Stimulated activated CD4-positive, alpha-beta T cell treated with anti-CD3 and anti-CD28 coated beads, Interleukin-12 subunit alpha, Interleukin-12 subunit beta, amount 100 ng/mL, for 4 hours (primary cell): ENCODE measurements around the gene MTG1.
"Not testable (repeated sequence)": the region's sequence is repeated elsewhere in the genome, so short reads cannot be mapped to it uniquely, and the experiment has no call there.

Source experiments
- DNase-seq: peaks from one replicate; pipeline ENCODE4 v3.0.0-alpha.2; 2020

The MTG1 gene

GRCh38 chr10:133359554-133359971, 34.4 kb upstream of the MTG1 start:
- DNase-seq = no peak

GRCh38 chr10:133359972-133360610, 33.9 kb upstream of the MTG1 start:
- no peak for DNase-seq

- DNase-seq = no peak
Observed at GRCh38 chr10:133361227-133361626, 32.7 kb upstream of the MTG1 start.

GRCh38 chr10:133361773-133362441, 32.0 kb upstream of the MTG1 start:
- no peak for DNase-seq

GRCh38 chr10:133362846-133363245, 31.1 kb upstream of the MTG1 start:
- no peak for DNase-seq

- no peak for DNase-seq
Observed at GRCh38 chr10:133364645-133365431, 29.1 kb upstream of the MTG1 start.

- no peak for DNase-seq
Observed at GRCh38 chr10:133365461-133366129, 28.4 kb upstream of the MTG1 start.

GRCh38 chr10:133366130-133366478, 27.9 kb upstream of the MTG1 start:
- no peak for DNase-seq

- DNase-seq = no peak
Observed at GRCh38 chr10:133366751-133367150, 27.2 kb upstream of the MTG1 start.

GRCh38 chr10:133367461-133367860, 26.5 kb upstream of the MTG1 start:
- DNase-seq = not testable (repeated sequence)

GRCh38 chr10:133368153-133368552, 25.8 kb upstream of the MTG1 start:
- DNase-seq = no peak

- no peak for DNase-seq
Observed at GRCh38 chr10:133370030-133370786, 23.7 kb upstream of the MTG1 start.

- DNase-seq = no peak
Observed at GRCh38 chr10:133372507-133372906, 21.4 kb upstream of the MTG1 start.

GRCh38 chr10:133373174-133374090, 20.5 kb upstream of the MTG1 start, which contains the start of gene ECHS1:
ECHS1 (minus strand) TSS chr10:133373354; CDS start chr10:133373333, 21 bp downstream.
- peak; percentile 95 for DNase-seq

- no peak for DNase-seq
Observed at GRCh38 chr10:133375357-133376115, 18.4 kb upstream of the MTG1 start.

- not testable (repeated sequence) for DNase-seq
Observed at GRCh38 chr10:133376183-133376582, 17.8 kb upstream of the MTG1 start.

- no peak for DNase-seq
Observed at GRCh38 chr10:133377025-133377817, 16.7 kb upstream of the MTG1 start.

GRCh38 chr10:133377818-133378250, 16.1 kb upstream of the MTG1 start:
- DNase-seq = no peak

GRCh38 chr10:133378251-133379096, 15.5 kb upstream of the MTG1 start:
- peak; percentile 51 for DNase-seq
